RPMI7951 (cell line): ENCODE data around the gene PPP1R36. TPM values are rescaled to one million over a fixed set of nuclear protein-coding genes. Genes with fewer than 3 reads are reported as not detected.
"Not testable (repeated sequence)": the region's sequence is repeated elsewhere in the genome, so short reads cannot be mapped to it uniquely, and the experiment has no call there.

ENCODE experiments used
- DNase-seq: peaks from one replicate; pipeline ENCODE4 v3.0.0-alpha.2; 2012; ENCODE audit warnings: low read depth
- total RNA-seq: library from RNA; depleted of rRNA; stranded (reverse); fragments of >200 nt; shearing (Covaris generic); gene quantifications from 2 replicates; pipeline ENCODE4 v1.2.3, GENCODE V29; 2014

Gene PPP1R36
- total RNA-seq, 1 experiment from 2014 or later: 0.48 TPM

DNA sequence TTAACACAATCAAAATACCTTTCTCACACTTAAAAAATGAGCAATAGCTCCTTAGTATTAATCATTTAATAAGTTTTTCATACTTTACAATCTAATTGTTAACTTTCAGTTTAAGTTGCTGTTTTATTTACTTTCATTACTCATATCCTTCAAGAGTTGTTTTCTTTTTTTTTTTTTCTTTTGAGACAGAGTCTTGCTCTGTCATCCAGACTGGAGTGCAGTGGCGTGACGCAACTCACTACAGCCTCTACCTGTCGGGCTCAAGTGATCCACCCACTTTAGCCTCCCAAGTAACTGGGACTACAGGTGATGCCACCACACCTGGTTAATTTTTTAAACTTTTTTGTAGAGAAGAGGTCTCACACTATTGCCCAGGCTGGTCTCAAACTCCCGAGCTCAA lies 29.1 kb upstream of the PPP1R36 start:
- DNase-seq: no peak

DNA sequence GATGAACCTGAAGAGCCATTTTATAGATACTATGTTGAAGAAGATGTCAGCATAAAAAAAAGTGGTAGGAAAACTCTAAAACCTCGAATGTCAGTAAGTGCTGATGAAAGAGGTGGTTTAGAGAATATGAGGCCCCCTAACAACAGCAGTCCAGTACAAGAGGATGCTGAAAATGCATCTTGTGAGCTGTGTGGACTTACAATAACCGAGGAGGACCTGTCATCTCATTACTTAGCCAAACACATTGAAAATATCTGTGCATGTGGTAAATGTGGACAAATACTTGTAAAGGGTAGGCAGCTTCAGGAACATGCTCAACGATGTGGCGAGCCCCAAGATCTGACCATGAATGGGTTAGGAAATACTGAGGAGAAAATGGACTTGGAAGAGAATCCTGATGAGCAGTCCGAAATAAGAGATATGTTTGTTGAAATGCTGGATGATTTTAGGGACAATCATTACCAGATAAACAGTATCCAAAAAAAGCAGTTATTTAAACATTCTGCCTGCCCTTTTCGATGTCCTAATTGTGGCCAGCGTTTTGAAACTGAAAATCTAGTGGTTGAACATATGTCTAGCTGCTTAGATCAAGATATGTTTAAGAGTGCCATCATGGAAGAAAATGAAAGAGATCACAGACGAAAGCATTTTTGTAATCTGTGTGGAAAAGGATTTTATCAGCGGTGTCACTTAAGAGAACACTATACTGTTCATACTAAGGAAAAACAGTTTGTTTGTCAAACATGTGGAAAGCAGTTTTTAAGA lies 27.0 kb upstream of the PPP1R36 start:
- DNase-seq: no peak

DNA sequence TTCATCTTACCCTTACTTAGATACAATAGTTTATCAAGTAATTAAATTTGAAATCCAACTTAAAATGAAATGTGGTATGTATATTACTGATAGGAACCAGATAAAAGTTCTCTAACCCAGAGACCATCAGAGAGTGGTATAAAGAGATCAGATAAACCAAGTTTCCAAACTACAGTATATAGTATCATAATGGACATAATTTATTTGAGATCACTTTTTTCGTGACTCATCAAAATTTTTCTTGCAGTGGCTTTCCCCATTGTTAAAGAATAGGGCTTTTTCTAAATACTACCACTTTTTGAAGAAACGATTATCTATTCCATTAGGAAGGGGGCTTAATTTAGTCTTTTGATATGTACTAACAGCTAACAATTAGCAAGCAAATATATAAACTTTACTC lies 24.4 kb upstream of the PPP1R36 start:
- DNase-seq: no peak

DNA sequence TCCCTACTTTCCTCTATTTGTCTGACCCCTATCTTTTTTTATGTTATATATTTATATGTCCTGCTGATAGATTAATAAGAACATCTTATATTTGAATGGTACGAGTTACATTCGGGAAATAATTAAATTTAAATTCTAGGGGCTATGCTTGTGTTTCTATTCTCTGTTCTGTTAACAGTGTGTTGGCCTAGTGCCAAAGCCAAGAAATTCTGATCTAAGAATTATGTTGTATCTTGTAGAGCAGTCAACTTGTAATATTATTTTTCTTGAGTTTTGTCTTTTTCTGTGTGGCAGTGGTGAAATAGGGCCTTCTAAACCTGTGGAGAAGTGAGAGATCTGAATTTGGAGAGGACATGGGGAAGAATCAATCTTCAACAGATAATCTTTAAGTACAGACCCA lies 18.2 kb upstream of the PPP1R36 start:
- DNase-seq: no peak

DNA sequence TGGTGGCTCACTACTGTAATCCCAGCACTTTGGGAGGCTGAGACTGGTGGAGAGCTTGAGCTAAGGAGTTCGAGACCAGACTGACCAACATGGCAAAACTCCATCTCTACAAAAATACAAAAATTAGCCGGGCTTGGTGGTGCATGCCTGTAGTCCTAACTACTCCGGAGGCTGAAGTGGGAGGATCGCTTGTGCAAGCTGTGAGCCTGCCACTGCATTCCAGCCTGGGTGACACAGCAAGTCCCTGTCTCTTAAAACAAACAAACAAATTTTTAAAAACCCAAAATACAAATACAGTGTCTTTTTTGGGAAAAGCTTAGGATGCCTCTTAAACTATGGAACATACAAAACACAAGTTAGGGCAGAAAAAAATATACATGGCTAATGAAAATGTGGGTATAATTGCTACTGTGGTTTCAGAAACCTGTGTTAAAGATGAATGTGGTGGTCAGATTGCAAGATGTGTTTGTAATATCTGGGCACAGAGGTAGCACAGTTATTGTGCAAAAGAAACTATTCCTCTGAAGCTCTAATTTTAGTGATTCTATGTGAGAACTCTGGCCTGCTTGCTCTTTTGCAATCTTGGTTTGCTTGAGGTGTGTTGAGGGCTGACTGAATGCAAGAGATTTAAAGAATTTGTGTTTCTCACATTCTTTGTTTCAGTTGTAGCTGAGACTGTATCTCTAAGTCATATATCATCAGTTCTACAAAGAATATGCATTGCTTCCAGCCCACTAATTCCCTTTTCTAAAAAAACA lies 13.1 kb upstream of the PPP1R36 start:
- peak; percentile 9 for DNase-seq

DNA sequence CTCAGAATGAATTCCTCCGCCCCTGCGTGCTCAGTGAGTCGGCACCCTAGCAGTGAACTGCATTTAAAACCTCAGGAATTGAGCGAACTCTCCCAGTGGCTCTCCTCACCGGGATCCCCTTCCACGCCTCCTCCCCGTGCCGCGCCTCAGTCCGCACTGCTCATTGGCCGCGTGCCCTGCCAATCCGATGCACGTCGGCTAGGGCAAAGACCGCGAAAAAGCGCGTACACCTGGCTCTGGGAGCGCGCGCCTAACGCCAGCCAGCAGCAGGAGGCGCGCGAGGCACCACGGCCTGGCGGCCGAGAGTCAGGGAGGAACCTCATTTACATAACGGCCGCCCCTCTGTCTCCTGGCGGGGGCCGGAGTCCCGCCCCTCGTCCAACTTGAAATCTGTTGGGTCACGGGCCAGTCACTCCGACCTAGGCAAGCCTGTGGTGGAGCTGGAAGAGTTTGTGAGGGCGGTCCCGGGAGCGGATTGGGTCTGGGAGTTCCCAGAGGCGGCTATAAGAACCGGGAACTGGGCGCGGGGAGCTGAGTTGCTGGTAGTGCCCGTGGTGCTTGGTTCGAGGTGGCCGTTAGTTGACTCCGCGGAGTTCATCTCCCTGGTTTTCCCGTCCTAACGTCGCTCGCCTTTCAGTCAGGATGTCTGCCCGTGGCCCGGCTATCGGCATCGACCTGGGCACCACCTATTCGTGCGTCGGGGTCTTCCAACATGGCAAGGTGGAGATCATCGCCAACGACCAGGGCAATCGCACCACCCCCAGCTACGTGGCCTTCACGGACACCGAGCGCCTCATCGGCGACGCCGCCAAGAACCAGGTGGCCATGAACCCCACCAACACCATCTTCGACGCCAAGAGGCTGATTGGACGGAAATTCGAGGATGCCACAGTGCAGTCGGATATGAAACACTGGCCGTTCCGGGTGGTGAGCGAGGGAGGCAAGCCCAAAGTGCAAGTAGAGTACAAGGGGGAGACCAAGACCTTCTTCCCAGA lies 9.3 kb upstream of the PPP1R36 start, which contains the start of gene HSPA2:
TSS of gene HSPA2 (plus strand) at position 534 of the 995 bp plus-strand sequence. CDS start at position 643, 109 bp downstream.
- peak; percentile 98 for DNase-seq

DNA sequence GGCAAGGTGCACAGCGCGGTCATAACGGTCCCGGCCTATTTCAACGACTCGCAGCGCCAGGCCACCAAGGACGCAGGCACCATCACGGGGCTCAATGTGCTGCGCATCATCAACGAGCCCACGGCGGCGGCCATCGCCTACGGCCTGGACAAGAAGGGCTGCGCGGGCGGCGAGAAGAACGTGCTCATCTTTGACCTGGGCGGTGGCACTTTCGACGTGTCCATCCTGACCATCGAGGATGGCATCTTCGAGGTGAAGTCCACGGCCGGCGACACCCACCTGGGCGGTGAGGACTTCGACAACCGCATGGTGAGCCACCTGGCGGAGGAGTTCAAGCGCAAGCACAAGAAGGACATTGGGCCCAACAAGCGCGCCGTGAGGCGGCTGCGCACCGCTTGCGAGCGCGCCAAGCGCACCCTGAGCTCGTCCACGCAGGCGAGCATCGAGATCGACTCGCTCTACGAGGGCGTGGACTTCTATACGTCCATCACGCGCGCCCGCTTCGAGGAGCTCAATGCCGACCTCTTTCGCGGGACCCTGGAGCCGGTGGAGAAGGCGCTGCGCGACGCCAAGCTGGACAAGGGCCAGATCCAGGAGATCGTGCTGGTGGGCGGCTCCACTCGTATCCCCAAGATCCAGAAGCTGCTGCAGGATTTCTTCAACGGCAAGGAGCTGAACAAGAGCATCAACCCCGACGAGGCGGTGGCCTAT lies 8.3 kb upstream of the PPP1R36 start:
- no peak for DNase-seq

DNA sequence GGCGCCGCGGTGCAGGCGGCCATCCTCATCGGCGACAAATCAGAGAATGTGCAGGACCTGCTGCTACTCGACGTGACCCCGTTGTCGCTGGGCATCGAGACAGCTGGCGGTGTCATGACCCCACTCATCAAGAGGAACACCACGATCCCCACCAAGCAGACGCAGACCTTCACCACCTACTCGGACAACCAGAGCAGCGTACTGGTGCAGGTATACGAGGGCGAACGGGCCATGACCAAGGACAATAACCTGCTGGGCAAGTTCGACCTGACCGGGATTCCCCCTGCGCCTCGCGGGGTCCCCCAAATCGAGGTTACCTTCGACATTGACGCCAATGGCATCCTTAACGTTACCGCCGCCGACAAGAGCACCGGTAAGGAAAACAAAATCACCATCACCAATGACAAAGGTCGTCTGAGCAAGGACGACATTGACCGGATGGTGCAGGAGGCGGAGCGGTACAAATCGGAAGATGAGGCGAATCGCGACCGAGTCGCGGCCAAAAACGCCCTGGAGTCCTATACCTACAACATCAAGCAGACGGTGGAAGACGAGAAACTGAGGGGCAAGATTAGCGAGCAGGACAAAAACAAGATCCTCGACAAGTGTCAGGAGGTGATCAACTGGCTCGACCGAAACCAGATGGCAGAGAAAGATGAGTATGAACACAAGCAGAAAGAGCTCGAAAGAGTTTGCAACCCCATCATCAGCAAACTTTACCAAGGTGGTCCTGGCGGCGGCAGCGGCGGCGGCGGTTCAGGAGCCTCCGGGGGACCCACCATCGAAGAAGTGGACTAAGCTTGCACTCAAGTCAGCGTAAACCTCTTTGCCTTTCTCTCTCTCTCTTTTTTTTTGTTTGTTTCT lies 7.6 kb upstream of the PPP1R36 start:
- no peak for DNase-seq

DNA sequence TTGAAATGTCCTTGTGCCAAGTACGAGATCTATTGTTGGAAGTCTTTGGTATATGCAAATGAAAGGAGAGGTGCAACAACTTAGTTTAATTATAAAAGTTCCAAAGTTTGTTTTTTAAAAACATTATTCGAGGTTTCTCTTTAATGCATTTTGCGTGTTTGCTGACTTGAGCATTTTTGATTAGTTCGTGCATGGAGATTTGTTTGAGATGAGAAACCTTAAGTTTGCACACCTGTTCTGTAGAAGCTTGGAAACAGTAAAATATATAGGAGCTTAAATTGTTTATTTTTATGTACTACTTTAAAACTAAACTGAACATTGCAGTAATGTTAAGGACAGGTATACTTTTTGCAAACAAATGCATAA lies 6.9 kb upstream of the PPP1R36 start:
- no peak for DNase-seq

DNA sequence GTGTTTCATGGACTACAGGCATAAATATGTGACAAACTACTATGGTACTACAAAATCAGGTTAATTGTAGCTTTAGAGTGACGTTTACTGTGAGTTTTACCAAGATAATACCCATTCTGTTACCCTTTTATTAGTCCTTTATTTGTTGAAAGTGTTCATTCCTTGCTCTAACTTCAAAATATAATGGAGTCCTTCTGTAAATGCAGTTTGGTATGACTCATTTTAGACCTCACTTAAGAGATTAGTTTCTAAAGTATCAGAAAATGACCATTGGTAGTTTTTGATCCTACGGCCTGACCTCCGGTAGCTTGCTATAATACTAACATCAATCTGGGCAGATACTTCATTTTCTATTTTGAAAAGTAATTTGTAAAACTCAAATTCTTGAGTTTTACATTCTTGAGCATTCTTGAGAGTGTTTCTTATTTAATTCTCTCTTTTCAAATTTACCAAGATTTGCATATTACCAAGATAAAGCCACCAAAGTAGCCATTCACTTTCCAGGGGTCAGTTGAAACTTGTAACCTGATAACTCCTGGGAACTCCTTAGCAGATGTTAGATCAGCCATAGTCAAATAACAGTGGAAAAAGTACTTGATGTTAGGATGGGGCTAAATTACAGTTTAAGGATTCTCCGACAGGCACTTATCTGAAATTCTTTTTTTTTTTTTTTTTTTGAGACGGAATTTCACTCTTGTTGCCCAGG lies 5.0 kb upstream of the PPP1R36 start:
- DNase-seq: no peak

DNA sequence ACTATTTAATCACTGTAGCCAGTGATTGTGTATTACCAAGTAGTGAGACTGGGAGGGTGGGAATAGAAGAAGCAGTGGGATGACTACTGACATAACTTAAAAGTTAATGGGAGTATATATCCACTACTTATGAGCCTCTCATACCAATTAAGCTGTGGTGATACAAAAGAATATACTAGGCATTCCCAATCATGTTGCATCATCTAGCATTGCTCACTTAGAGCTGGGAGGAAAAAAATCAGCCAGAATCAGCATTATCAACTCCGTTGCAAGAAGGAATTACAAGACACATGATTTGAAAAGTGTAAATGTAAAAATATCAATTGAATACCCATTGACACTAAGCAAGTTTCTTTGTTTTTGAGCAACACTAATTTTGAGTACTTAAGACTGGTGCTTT lies 745 bp upstream of the PPP1R36 start:
- DNase-seq: no peak

DNA sequence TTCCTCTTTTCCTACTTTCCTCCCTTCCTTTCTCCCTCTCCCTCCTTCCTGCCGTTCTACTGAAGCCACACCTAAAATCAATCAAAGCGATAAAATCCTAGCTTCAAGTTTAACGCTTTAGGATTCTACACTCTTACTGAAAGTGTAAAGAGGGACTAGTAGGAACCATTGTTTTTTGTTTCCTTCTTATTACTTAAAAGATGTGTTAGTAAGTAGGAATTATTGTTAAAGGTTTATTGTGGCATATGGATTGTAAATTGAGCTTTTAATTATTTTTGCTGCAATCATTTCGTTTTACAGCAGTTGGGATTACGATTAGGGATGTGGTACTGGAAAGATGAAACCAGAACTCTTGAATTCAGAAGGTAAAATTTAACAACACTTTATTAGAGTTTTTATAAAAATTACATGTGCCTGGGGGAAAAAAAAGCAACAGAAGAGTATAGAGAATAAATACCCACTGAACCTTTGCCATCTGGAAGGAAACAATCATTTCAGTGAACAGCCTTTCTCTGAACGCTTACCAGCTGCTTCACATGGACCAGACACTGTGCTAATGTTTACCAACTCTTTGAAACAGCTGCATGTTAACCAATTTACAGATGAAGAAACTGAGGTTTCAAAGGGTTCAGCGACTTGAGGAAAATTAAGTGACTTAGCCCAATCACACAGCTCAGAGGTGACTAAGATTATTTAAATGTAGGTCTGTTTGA lies 1.0 kb downstream of the PPP1R36 start:
- no peak for DNase-seq

DNA sequence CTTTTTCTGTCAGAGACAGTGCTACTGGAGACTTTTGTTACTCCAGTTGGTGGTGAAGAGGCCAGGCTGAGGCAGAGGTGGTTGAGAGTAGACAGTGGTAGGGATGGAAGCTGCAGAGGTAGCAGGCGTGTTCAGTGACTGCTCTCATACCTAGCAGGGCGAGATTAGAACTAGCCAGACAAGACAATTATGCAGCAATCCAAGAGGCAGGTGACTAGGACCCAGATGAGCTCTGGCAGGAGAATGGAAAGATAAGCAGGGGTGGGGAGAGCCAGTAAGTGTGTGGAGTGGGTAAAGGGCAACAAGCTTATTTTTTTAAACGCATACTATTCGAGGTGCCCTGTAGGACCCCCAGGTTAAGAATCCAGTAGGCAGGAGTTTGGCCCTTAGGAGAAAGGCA lies 4.8 kb downstream of the PPP1R36 start:
- DNase-seq: no peak

DNA sequence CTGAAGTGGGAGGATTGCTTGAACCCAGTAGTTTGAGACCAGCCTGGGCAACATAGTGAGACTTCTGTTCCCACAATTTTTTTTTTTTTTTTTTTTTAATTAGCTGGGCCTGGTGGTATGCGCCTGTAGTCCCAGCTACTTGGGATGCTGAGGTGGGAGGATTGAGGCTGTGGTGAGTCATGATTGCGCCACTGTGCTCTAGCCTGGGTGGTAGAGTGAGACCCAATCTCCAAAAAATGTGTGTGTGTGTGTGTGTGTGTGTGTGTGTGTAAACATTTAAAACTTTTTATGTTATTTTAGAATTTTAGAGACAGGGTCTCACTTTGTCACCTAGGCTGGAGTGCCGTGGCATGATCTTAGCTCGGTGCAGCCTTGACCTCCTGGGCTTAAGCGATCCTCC lies 6.8 kb downstream of the PPP1R36 start:
- DNase-seq: peak; percentile 75

DNA sequence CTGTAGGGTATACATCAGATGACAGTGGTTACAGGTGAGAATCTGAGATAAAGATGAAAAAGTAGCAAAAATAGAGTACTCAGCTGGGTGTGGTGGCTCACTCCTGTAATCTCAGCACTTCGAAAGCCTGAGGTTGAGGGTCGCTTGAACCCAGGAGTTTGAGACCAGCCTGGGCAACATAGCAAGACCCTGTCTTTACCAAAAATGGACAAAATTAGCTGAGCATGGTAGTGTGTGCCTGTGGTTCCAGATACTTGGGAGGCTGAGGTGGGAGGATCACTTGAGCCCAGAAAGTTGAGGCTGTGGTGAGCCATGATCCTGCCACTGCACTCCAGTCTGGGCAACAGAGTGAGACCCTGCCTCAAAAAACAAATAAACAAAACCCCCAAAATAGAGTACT lies 8.5 kb downstream of the PPP1R36 start:
- not testable (repeated sequence) for DNase-seq

DNA sequence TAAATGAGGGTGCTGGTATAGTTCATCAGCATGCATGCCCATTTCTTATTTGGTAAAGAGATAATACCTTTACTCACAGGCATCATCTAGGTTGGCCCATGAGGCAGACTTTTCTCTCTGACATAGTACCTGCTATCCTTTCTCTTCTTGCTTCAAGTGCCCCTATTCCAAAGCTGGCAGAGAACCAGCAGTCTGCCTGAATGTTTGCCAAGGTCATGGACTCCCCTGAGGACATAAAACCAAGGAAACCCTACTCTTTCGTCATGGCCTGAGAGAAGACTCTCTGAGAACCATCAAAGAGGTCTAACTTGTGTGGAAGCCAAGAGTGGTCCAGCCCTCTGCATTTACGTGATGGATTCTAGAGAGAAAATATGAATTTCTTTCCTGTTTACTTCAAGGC lies 11.9 kb downstream of the PPP1R36 start:
- DNase-seq: no peak

DNA sequence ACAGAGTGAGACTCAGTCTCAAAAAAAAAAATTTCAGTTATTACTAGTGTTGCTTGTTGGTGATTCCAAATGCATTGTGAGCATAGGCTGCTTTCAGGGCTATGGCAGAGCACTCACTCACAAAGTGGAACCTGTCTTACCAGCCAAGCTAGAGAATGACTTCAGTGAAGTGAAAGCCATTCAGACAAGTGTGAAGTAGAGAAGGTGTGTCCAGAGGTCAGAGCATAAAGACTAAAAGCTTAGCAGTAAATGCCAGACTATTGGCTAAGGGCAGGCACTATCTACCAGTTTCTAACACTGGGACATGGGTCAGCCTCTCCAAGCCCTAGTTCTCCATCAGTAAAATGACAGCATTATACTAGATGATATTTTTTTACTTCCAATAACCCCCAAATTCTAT lies 12.7 kb downstream of the PPP1R36 start:
- DNase-seq: no peak

DNA sequence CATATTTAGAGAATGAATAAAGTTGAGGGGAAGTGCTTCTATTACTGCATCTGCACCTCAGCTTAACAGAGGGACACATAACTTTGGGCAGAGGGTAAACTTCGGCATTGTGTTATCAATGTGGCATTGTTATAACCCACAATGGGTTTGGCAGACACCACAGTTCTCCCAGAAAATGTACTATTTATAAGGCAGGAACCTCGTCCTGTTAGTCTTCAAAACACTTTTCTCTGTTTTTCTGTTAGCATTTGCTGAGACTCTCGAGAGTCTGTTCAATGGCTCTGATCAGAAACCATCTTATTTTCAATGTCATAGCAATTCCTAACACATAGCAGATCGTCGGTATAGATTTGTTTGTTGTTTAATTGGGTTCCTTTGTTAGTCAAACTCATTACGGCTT lies 13.9 kb downstream of the PPP1R36 start:
- no peak for DNase-seq

DNA sequence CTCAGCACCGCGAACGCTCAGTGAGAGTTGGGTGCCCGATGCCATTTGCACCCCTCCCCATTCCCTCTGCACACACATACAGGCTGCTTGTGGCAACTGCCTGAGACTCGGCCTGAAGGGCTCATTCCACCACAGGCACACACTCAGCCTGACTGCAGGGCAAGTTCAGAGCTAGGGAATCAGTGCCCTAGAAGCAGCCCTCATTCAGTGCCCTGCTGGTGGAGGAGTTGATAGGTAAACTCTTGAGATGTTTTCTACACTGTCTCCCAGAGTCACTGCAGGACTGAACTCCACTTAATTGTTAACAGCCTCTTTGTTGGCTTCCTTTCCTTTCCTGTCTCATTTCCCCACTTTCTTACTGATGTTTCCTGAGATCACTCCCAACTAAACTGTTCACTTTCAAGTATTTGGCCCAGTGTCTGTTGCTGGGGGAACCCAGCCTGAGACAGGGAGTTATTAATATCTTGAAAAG lies 16.9 kb downstream of the PPP1R36 start:
- DNase-seq: no peak
